Measurements from ENCODE around the gene NFATC4.

NFATC4 gene

GRCh38 chr14:24395609-24396582 lies 27.9 kb downstream of the NFATC4 start (continued):
- TF ChIP-seq, protein P1, sequence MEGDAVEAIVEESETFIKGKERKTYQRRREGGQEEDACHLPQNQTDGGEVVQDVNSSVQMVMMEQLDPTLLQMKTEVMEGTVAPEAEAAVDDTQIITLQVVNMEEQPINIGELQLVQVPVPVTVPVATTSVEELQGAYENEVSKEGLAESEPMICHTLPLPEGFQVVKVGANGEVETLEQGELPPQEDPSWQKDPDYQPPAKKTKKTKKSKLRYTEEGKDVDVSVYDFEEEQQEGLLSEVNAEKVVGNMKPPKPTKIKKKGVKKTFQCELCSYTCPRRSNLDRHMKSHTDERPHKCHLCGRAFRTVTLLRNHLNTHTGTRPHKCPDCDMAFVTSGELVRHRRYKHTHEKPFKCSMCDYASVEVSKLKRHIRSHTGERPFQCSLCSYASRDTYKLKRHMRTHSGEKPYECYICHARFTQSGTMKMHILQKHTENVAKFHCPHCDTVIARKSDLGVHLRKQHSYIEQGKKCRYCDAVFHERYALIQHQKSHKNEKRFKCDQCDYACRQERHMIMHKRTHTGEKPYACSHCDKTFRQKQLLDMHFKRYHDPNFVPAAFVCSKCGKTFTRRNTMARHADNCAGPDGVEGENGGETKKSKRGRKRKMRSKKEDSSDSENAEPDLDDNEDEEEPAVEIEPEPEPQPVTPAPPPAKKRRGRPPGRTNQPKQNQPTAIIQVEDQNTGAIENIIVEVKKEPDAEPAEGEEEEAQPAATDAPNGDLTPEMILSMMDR (tag by site-specific recombination; IDR thresholded peaks at IDR 0.05): no peak
- TF ChIP-seq ZNF274 (IDR thresholded peaks at IDR 0.05; ENCODE audit: low read length): no peak
- TF ChIP-seq ZNF274 (tag by site-specific recombination; IDR thresholded peaks at IDR 0.05; ENCODE audit: borderline replicate concordance): no peak
- TF ChIP-seq GLIS2 (tag by site-specific recombination; IDR thresholded peaks at IDR 0.05): no peak
- TF ChIP-seq ZNF510 (tag by site-specific recombination; IDR thresholded peaks at IDR 0.05; ENCODE audit: insufficient replicate concordance): no peak
- TF ChIP-seq GFI1B (tag by site-specific recombination; IDR thresholded peaks at IDR 0.05): no peak
- no peak for TF ChIP-seq PBX3 (CRISPR knock-in tag; IDR thresholded peaks at IDR 0.05)
- TF ChIP-seq ZBTB17 (tag by site-specific recombination; IDR thresholded peaks at IDR 0.05): peak; percentile 74
- no peak for TF ChIP-seq ZNF501 (tag by site-specific recombination; IDR thresholded peaks at IDR 0.05)
- no peak for TF ChIP-seq HOXA7 (CRISPR knock-in tag; IDR thresholded peaks at IDR 0.05; ENCODE audit: borderline replicate concordance)
- no peak for TF ChIP-seq ZNF645 (tag by site-specific recombination; IDR thresholded peaks at IDR 0.05)
- peak; percentile 22; the same call in 1 of the 2 replicates for TF ChIP-seq ZBTB20 (tag by site-specific recombination; IDR thresholded peaks at IDR 0.05)
- TF ChIP-seq, protein P2, sequence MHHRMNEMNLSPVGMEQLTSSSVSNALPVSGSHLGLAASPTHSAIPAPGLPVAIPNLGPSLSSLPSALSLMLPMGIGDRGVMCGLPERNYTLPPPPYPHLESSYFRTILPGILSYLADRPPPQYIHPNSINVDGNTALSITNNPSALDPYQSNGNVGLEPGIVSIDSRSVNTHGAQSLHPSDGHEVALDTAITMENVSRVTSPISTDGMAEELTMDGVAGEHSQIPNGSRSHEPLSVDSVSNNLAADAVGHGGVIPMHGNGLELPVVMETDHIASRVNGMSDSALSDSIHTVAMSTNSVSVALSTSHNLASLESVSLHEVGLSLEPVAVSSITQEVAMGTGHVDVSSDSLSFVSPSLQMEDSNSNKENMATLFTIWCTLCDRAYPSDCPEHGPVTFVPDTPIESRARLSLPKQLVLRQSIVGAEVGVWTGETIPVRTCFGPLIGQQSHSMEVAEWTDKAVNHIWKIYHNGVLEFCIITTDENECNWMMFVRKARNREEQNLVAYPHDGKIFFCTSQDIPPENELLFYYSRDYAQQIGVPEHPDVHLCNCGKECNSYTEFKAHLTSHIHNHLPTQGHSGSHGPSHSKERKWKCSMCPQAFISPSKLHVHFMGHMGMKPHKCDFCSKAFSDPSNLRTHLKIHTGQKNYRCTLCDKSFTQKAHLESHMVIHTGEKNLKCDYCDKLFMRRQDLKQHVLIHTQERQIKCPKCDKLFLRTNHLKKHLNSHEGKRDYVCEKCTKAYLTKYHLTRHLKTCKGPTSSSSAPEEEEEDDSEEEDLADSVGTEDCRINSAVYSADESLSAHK (tag by site-specific recombination; IDR thresholded peaks at IDR 0.05): peak; percentile 55; the same call in 1 of the 2 replicates
- TF ChIP-seq OVOL3 (tag by site-specific recombination; IDR thresholded peaks at IDR 0.05): no peak
- no peak for TF ChIP-seq ZFP41 (tag by site-specific recombination; IDR thresholded peaks at IDR 0.05; ENCODE audit: borderline replicate concordance)
- TF ChIP-seq KLF1 (tag by site-specific recombination; IDR thresholded peaks at IDR 0.05): no peak
- no peak for TF ChIP-seq SCRT1 (tag by site-specific recombination; IDR thresholded peaks at IDR 0.05; ENCODE audit: borderline replicate concordance)
- no peak for TF ChIP-seq ZBTB49 (tag by site-specific recombination; IDR thresholded peaks at IDR 0.05; ENCODE audit: low read depth)
- no peak for TF ChIP-seq ZNF157 (tag by site-specific recombination; IDR thresholded peaks at IDR 0.05)
- no peak for TF ChIP-seq ZNF529 (tag by site-specific recombination; IDR thresholded peaks at IDR 0.05; ENCODE audit: insufficient replicate concordance)
- no peak for TF ChIP-seq ZNF624 (tag by site-specific recombination; IDR thresholded peaks at IDR 0.05)
- TF ChIP-seq FEZF1 (tag by site-specific recombination; IDR thresholded peaks at IDR 0.05): no peak
- TF ChIP-seq MEIS1 (CRISPR knock-in tag; IDR thresholded peaks at IDR 0.05; ENCODE audit: borderline replicate concordance): no peak
- TF ChIP-seq, protein P3, sequence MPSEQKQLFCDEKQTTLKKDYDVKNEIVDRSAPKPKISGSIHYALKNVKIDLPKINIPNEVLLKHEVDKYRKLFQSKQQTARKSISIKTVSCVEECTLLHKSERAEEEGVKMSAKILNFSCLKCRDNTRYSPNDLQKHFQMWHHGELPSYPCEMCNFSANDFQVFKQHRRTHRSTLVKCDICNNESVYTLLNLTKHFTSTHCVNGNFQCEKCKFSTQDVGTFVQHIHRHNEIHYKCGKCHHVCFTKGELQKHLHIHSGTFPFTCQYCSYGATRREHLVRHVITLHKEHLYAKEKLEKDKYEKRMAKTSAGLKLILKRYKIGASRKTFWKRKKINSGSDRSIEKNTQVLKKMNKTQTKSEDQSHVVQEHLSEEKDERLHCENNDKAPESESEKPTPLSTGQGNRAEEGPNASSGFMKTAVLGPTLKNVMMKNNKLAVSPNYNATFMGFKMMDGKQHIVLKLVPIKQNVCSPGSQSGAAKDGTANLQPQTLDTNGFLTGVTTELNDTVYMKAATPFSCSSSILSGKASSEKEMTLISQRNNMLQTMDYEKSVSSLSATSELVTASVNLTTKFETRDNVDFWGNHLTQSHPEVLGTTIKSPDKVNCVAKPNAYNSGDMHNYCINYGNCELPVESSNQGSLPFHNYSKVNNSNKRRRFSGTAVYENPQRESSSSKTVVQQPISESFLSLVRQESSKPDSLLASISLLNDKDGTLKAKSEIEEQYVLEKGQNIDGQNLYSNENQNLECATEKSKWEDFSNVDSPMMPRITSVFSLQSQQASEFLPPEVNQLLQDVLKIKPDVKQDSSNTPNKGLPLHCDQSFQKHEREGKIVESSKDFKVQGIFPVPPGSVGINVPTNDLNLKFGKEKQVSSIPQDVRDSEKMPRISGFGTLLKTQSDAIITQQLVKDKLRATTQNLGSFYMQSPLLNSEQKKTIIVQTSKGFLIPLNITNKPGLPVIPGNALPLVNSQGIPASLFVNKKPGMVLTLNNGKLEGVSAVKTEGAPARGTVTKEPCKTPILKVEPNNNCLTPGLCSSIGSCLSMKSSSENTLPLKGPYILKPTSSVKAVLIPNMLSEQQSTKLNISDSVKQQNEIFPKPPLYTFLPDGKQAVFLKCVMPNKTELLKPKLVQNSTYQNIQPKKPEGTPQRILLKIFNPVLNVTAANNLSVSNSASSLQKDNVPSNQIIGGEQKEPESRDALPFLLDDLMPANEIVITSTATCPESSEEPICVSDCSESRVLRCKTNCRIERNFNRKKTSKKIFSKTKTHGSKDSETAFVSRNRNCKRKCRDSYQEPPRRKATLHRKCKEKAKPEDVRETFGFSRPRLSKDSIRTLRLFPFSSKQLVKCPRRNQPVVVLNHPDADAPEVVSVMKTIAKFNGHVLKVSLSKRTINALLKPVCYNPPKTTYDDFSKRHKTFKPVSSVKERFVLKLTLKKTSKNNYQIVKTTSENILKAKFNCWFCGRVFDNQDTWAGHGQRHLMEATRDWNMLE (tag by site-specific recombination; conservative IDR thresholded peaks at IDR 0.05; ENCODE audit: low read depth): no peak

Measured in HEK293 (cell line).